Thymus (tissue), 11 donors: ENCODE data around the gene PDK1. TPM values are rescaled to one million over a fixed set of nuclear protein-coding genes. Genes with fewer than 3 reads are reported as not detected.

ENCODE experiments used
- DNase-seq, 9 donors: peaks; one replicate each; pipeline ENCODE4 v3.0.0-alpha.2; 2013; ENCODE audit warnings: low spot score in 9 of 9, low read depth in 6 of 9, missing footprints in 1 of 9
- H3K27ac ChIP-seq, 2 donors: one replicate each; pipeline ENCODE4 v1.5.1; 2013; ENCODE audit warnings: control low read depth in 1 of 2, low read depth in 1 of 2, low read length in 1 of 2, mild to moderate bottlenecking in 1 of 2, moderate library complexity in 1 of 2
- H3K27me3 ChIP-seq, 2 donors: one replicate each; pipeline ENCODE4 v1.5.1; 2013; ENCODE audit warnings: low read length in 1 of 2; ENCODE audit not compliant: control insufficient read depth in 2 of 2, insufficient read depth in 1 of 2
- H3K36me3 ChIP-seq, 2 donors: one replicate each; pipeline ENCODE4 v1.5.1; 2013; ENCODE audit warnings: low read length in 1 of 2, mild to moderate bottlenecking in 1 of 2, moderate library complexity in 1 of 2; ENCODE audit not compliant: control insufficient read depth in 2 of 2, insufficient read depth in 2 of 2
- H3K4me1 ChIP-seq, 2 donors: one replicate each; pipeline ENCODE4 v1.5.1; 2013; ENCODE audit warnings: low read length in 2 of 2; ENCODE audit not compliant: control insufficient read depth in 2 of 2, insufficient read depth in 2 of 2
- H3K4me3 ChIP-seq, 2 donors: one replicate each; pipeline ENCODE4 v1.5.1; 2013; ENCODE audit warnings: low read length in 2 of 2, control low read depth in 1 of 2, mild to moderate bottlenecking in 1 of 2
- H3K9me3 ChIP-seq, 2 donors: one replicate each; pipeline ENCODE4 v1.5.1; 2013; ENCODE audit warnings: low read length in 1 of 2, mild to moderate bottlenecking in 1 of 2; ENCODE audit not compliant: control insufficient read depth in 2 of 2, insufficient read depth in 1 of 2
- WGBS: extraction: QIAGEN DNeasy Blood & Tissue Kit; methylation state at CpG from one replicate; pipeline ENCODE4 v1.1.7; 2013; 5-methylcytosine and 5-hydroxymethylcytosine counted together
- polyA plus RNA-seq: library from polyadenylated mRNA; stranded (reverse); fragments of 200-250 nt; gene quantifications from one replicate; pipeline ENCODE4 v1.2.3, GENCODE V29; 2013
- total RNA-seq: library from RNA; stranded (reverse); fragments of 120-200 nt; gene quantifications from one replicate; pipeline ENCODE4 v1.2.4, GENCODE V29; 2013
- donor health status: healthy.

Gene PDK1
- total and polyA plus RNA-seq, 2 donors: 7.2 to 27.4 TPM

- H3K4me1 ChIP-seq: no peaks in the 10 kb centered on the region
- DNase-seq: no peak
- WGBS: 81% methylated on average over 8 of the region's 8 CpGs
- H3K27ac ChIP-seq: no peak overlapping the region
- no peaks in the 10 kb centered on the region for H3K36me3 ChIP-seq
- no peaks in the 10 kb centered on the region for H3K27me3 ChIP-seq
- no peaks in the 10 kb centered on the region for H3K9me3 ChIP-seq
- H3K4me3 ChIP-seq: no peak overlapping the region
Measured at GRCh38 chr2:172655091-172655837, 99.4 kb downstream of the PDK1 start.

- DNase-seq: no peak
- Histone ChIP-seq H3K4me1 (no peaks in the 10 kb centered on the region), H3K36me3 (no peaks in the 10 kb centered on the region), H3K27me3 (no peaks in the 10 kb centered on the region), H3K4me3 (no peak overlapping the region), H3K9me3 (no peaks in the 10 kb centered on the region), H3K27ac (no peak overlapping the region)
- WGBS: 92% methylated on average over 5 of the region's 5 CpGs
Measured at GRCh38 chr2:172655838-172656573, 100.1 kb downstream of the PDK1 start.

Other genes starting within 250 kb of the PDK1 start
- 38.2 TPM for gene ITGA6, start 128.5 kb upstream of the PDK1 start, total RNA-seq
- gene ITGA6, start 128.5 kb upstream of the PDK1 start, polyA plus RNA-seq: 27.3 TPM
- 2.0 TPM for gene RAPGEF4, start 179.8 kb downstream of the PDK1 start, total RNA-seq
- 3.6 TPM for gene RAPGEF4, start 179.8 kb downstream of the PDK1 start, polyA plus RNA-seq